NK-92 (cell line): ENCODE results near the gene USP6NL.
"Not testable (repeated sequence)": the region's sequence is repeated elsewhere in the genome, so short reads cannot be mapped to it uniquely, and the experiment has no call there.

Experiments used
- DNase-seq: peaks from one replicate; lab custom pipeline; 2025; ENCODE audit not compliant: unreplicated experiment; lab: John Stamatoyannopoulos, UW

Gene USP6NL

GRCh38 chr10:11520892-11521291 lies 90.6 kb downstream of the USP6NL start:
- no peak for DNase-seq

- DNase-seq, result no peak
These were observed 94.3 kb downstream of the USP6NL start for GRCh38 chr10:11517150-11517549.

GRCh38 chr10:11516431-11516746 lies 95.1 kb downstream of the USP6NL start:
- no peak for DNase-seq

DNA sequence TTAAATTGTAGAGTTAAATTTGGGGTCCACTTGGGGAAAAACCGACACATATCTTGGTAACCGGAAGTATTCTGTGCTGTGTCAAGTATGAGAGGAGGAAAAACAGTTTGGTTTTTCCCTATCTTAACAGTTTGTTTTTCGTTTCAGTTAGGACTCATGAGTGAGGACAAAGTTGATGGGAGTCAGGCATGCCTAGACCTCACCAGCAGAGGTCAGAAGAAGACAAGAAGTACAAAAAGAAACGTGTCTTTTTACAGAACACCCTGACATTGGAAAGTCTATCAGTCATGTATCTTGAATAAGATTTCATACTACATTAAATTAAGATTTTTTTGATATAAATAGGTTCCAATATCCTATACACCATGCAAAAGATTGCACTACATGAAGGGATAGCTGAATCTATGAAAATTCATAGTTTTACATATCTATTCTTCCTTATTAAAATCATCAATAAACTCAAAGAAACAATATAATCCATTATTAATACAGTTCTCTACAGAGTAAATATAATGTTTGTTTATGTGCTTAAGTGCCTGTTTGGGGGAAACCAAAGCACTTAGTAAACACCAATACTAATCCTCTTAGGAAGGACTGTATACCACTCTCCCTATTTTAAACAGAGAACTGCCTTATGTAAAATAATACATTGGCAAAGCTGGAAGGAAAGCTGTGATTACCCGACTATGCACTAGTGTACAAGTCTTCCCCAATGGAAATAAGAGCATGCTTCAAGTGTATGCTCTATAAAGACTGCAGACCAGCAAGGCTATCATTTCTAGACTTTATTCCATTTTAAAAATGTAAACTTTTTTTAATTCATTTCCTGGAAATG lies 95.6 kb downstream of the USP6NL start:
- DNase-seq, result no peak

DNA sequence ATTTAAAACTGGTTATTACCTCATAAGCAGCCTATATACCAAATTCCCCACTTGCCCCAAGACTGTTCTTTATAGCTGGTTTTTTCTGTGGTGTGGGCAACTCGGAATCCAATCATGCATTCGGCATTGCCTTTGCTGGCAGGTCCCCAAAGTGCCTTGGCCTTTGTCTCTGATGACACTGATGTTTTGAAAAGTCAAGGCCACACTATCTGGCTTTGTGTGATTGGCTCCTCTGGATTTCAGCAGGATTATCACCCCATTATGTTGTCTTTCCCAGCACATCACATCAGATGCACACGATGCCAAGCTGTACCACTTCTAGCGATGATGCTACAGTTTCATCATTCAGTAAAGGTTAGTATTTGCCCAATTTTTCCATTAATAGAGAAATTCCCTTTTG lies 97.7 kb downstream of the USP6NL start:
- DNase-seq, result no peak

- DNase-seq, result no peak
These were observed 98.9 kb downstream of the USP6NL start for GRCh38 chr10:11512596-11512995.

GRCh38 chr10:11511321-11511720 lies 100.1 kb downstream of the USP6NL start:
- no peak for DNase-seq

- DNase-seq, result no peak
These were observed 100.7 kb downstream of the USP6NL start for GRCh38 chr10:11510736-11511135.

- no peak for DNase-seq
These were observed 101.2 kb downstream of the USP6NL start for GRCh38 chr10:11510281-11510680.

DNA sequence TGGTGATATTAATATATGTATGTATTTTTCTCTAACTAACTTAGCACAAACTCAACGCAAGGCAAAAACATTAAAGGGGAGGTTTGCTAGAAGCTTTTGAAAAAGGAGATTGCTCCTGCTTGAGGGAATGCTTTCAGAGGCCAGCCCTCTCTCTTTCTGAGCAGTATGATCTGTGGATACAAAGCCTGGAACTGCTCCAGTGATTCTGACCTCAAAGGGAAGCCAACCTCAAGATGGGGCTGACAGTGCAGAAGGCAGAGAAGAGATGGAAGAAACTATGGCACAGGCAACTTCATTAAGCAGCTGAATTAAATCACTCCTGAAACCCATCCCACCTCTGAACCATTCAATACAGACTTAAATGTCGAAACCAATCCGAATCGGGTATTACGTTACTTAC lies 102.4 kb downstream of the USP6NL start:
- no peak for DNase-seq

GRCh38 chr10:11506247-11506789 lies 105.1 kb downstream of the USP6NL start:
- DNase-seq, result no peak

DNA sequence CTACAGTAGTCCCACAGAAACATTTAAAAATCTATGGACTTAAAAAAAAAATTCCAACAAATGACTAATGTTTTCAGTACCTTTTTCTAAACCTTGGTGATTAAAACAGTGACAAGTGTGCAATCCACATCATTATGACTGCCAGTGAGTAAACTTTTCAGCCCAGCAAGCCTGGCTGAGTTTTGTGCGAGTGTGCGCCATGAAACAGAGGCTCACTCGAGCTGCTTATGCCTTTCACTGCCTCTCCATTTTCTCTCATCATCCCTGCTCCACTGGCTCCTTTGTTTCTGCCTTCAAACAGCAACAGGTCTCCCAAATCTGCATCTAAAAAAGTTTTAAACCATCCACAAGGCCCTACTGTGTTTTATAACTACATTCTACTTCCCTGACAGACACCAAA lies 105.8 kb downstream of the USP6NL start:
- no peak for DNase-seq

DNA sequence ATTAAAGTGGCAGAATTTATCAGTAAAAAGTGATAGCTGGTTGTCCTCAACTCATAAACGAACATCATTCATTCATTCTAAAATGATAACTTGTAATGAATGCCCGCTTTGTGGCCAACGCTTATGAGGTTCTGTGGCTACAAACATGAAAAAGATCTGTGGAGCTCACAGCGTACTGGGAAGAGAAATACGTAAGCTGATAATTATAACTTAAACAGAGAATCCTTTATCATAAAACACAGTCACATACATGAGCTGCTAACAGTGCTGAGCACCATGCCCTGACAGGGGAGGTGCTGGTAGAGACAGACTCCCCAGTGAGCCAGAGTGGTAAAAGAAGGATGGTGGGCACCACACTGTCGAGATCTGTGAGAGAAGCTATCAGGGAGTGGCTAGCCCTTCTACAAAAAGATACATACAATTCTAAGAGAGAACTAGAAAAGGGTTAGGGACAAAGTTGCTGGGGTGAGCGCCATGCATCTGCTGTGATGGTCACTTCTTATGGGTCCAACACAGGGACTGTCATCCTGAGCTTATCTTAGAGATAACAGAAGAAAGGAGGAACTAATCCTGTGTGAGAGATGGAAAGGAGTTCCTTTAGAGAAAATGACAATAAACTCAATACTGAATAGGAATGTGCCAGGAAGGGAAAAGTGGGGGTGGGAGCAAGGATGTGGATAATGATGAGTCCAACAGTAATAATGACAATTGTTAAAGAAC lies 106.7 kb downstream of the USP6NL start:
- no peak for DNase-seq

DNA sequence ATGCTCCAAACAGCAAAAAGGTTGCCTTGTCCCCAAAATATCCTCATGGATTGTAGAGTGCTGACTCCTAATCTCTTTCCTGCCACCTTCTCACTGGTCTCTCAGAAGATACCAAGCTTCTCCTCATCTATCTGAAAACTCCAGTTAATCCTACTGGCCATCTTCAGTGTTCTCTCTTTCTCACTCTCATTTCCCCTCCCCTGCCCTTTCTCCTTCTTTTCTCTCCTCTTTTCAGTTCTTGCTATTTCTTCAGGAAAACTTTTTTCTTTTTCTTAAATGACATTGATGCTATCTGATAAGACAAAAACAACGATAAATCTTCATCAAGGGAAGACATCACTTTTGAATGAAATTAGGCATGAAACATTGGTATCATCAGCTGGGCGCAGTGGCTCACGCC lies 109.8 kb downstream of the USP6NL start:
- DNase-seq, result no peak

GRCh38 chr10:11499425-11500071 lies 111.9 kb downstream of the USP6NL start:
- no peak for DNase-seq

DNA sequence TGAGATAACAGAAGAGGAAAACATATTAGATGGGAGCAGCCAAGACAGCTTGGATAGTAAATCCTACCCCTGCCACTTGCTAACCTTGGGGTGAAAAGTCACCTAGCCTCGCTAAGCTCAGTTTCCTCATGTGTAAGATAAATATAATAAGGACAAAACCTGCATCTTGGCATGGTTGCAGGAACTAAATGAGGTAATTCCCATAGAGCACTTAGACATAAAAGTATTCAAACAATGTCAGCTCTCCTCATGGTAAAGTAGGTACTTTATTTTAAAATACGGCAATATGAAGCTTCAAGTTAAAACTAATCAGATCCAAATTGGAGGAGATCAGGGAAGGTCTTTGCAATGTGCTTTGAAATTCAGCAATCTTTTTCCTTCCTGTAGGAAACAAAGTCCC lies 113.1 kb downstream of the USP6NL start:
- no peak for DNase-seq

DNA sequence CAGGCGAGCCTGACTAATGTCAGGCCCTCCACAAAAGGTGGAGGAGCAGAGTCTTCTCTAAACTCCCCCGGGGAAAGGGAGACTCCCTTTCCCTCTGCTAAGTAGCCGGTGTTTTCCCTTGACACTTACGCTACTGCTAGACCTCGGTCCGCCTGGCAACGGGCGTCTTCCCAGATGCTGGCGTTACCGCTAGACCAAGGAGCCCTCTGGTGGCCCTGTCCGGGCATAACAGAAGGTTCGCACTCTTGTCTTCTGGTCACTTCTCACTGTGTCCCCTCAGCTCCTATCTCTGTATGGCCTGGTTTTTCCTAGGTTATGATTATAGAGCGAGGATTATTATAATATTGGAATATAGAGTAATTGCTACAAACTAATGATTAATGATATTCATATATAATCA lies 116.5 kb downstream of the USP6NL start:
- DNase-seq, result not testable (repeated sequence)

DNA sequence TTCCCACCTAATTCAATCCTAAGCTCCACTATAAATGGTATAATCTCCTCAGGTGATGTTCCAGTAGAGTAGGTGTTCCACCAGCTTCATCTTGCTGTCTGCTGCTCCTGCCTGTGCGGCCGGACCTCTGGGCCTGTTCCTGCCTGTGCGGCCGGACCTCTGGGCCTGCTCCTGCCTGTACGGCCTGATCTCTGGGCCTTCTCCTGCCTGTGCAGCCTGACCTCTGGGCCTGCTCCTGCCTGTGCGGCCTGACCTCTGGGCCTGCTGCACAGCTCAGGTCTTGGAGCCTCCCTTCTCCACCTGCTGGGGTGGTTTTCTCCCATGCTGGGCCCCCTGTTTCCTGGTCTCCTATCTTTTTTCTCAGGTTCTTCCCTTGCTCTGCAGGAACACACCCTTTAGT lies 117.8 kb downstream of the USP6NL start:
- no peak for DNase-seq

DNA sequence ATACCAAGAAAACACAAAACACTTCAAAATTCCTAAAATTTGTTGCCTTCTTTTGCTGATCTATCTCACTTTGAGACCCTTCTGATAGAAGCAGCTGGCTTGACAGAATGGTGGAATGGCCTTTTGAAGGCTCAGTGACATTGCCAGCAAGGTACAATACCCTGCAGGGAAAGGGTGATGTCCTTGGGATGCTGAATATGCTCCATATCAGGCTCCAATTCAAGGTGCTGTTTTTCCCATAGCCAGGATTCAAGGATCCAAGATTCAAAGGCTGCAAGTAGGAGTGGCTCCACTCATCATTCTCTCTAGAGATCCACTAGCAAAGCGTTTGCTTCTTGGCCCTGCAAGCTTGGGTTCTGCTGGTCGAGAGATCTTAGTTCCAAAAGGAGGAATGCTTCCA lies 120.4 kb downstream of the USP6NL start:
- DNase-seq, result no peak

GRCh38 chr10:11489591-11489990 lies 121.9 kb downstream of the USP6NL start:
- DNase-seq, result no peak

GRCh38 chr10:11488126-11488525 lies 123.3 kb downstream of the USP6NL start:
- DNase-seq, result no peak
